HepG2 (cell line): ENCODE measurements around the gene ORC3.

Experiments
- DPF2 ChIP-seq: sonication (generic); formaldehyde crosslinking; IDR thresholded peaks from 2 replicates; pipeline ENCODE4 v1.4.0; 2020; ENCODE audit warnings: mild to moderate bottlenecking, low read depth, missing genetic modification reagents, borderline replicate concordance
- DR1 ChIP-seq: sonication (generic); formaldehyde crosslinking; IDR thresholded peaks from 2 replicates; pipeline ENCODE4 v1.8.0; 2021; ENCODE audit warnings: mild to moderate bottlenecking, missing genetic modification reagents, inconsistent platforms
- DZIP1 ChIP-seq: sonication (generic); formaldehyde crosslinking; IDR thresholded peaks from 2 replicates; pipeline ENCODE4 v1.5.0; 2020; ENCODE audit warnings: mild to moderate bottlenecking, missing genetic modification reagents
- EP300 ChIP-seq, 3 experiments: sonication (generic) in 1 of 3; formaldehyde crosslinking in 1 of 3; IDR thresholded peaks; 2 replicates each; pipeline versions ENCODE4 v1.5.1 to v1.6.1; 2011 to 2020; ENCODE audit warnings: low read depth in 2 of 3, low read length in 2 of 3, borderline replicate concordance in 1 of 3, improper control_type of control experiment in 1 of 3, mild to moderate bottlenecking in 1 of 3, missing genetic modification reagents in 1 of 3, moderate library complexity in 1 of 3
- FOXM1 ChIP-seq: sonication (generic); formaldehyde crosslinking; IDR thresholded peaks from 2 replicates; pipeline ENCODE4 v1.5.0; 2020; ENCODE audit warnings: missing genetic modification reagents
- MXI1 ChIP-seq: IDR thresholded peaks from 3 replicates; pipeline ENCODE4 v1.6.1; 2012; ENCODE audit warnings: low read depth, low read length, inconsistent platforms, borderline replicate concordance
- NR1H2 ChIP-seq: sonication (generic); formaldehyde crosslinking; IDR thresholded peaks from 2 replicates; pipeline ENCODE4 v1.8.1; 2022; ENCODE audit warnings: low read depth, missing genetic modification reagents, borderline replicate concordance
- SMC3 ChIP-seq: IDR thresholded peaks from 2 replicates; pipeline ENCODE4 v1.6.1; 2011; ENCODE audit warnings: low read length, improper control_type of control experiment
- SNAPC5 ChIP-seq: sonication (generic); formaldehyde crosslinking; IDR thresholded peaks from 2 replicates; pipeline ENCODE4 v1.8.1; 2023; ENCODE audit warnings: mild to moderate bottlenecking, missing genetic modification reagents, borderline replicate concordance
- TF ChIP-seq, protein P1 (sequence below): sonication (generic); formaldehyde crosslinking; IDR thresholded peaks from 2 replicates; pipeline ENCODE4 v1.5.0; 2020; ENCODE audit warnings: mild to moderate bottlenecking, missing genetic modification reagents, moderate library complexity

- TF ChIP-seq FOXM1 (no peak), DPF2 (CRISPR knock-in tag) (no peak), SNAPC5 (no peak), DZIP1 (no peak), DR1 (CRISPR knock-in tag) (no peak), SMC3 (no peak), EP300 (IDR thresholded peaks at IDR 0.05; ENCODE audit: low read depth in 2 of 2, low read length in 2 of 2) (no peak), EP300 (CRISPR knock-in tag; IDR thresholded peaks at IDR 0.05; ENCODE audit: borderline replicate concordance) (no peak), NR1H2 (CRISPR knock-in tag) (no peak), MXI1 (no peak)
- TF ChIP-seq, protein P1, sequence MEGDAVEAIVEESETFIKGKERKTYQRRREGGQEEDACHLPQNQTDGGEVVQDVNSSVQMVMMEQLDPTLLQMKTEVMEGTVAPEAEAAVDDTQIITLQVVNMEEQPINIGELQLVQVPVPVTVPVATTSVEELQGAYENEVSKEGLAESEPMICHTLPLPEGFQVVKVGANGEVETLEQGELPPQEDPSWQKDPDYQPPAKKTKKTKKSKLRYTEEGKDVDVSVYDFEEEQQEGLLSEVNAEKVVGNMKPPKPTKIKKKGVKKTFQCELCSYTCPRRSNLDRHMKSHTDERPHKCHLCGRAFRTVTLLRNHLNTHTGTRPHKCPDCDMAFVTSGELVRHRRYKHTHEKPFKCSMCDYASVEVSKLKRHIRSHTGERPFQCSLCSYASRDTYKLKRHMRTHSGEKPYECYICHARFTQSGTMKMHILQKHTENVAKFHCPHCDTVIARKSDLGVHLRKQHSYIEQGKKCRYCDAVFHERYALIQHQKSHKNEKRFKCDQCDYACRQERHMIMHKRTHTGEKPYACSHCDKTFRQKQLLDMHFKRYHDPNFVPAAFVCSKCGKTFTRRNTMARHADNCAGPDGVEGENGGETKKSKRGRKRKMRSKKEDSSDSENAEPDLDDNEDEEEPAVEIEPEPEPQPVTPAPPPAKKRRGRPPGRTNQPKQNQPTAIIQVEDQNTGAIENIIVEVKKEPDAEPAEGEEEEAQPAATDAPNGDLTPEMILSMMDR (CRISPR knock-in tag), result no peak
Measured at GRCh38 chr6:87674290-87674689, 84.4 kb downstream of the ORC3 start.
